GM12878 (cell line): ENCODE results near the gene DENND10. TPM values are rescaled to one million over a fixed set of nuclear protein-coding genes. Genes with fewer than 3 reads are reported as not detected.

ENCODE experiments used
- ATAC-seq: fragments of 200-7000 bp; cut with Tn5 transposase; 3 replicates; pipeline ENCODE4 v1.9.1; 2020; ENCODE audit warnings: mild to moderate bottlenecking, moderate library complexity
- BruUV-seq: library from RNA; stranded (reverse); fragments of 400-500 nt; replicated peaks from 2 replicates; lab custom pipeline; 2021; lab: Mats Ljungman, UMichigan
- CTCF ChIA-PET: fragments of 300-600 bp; sonication (Branson Sonifier 250); formaldehyde crosslinking; extraction: SDS; loops from one replicate; lab custom pipeline; 2021; ENCODE audit warnings: inconsistent platforms; lab: Yijun Ruan, JAX
- POLR2A ChIA-PET: fragments of 350-600 bp; formaldehyde crosslinking; extraction: SDS; loops from one replicate; lab custom pipeline; 2021; ENCODE audit warnings: inconsistent platforms; lab: Charles Lee
- RAD21 ChIA-PET: fragments of 300-600 bp; sonication (Branson Sonifier 250); formaldehyde crosslinking; loops from one replicate; lab custom pipeline; 2023; ENCODE audit warnings: antibody characterized with exemption; ENCODE audit not compliant: unreplicated experiment; lab: Charles Lee
- SMC1A ChIA-PET: fragments of 300-600 bp; sonication (Branson Sonifier 250); formaldehyde crosslinking; loops from one replicate; lab custom pipeline; 2023; ENCODE audit not compliant: unreplicated experiment, uncharacterized antibody; lab: Charles Lee
- DNase-seq: peaks from one replicate; pipeline ENCODE4 v3.0.0-alpha.2; 2011; ENCODE audit warnings: low read depth, low spot score
- FAIRE-seq: peaks from 3 replicates; lab custom pipeline; 2011; peaks lifted over from hg19 to GRCh38; lab: Jason Lieb, UNC
- H2AFZ ChIP-seq: 2 replicates; pipeline ENCODE4 v1.6.0; 2011; ENCODE audit warnings: low read depth, low read length, control low read depth; ENCODE audit not compliant: control insufficient read depth
- H3K27ac ChIP-seq: 2 replicates; pipeline ENCODE4 v1.5.1; 2011; ENCODE audit warnings: control low read depth; ENCODE audit not compliant: control insufficient read depth, insufficient read depth
- H3K27me3 ChIP-seq, 2 experiments: replicated peaks in 1 of 2; 2 replicates each; pipeline versions ENCODE4 v1.6.0 to v1.6.1; 2011; ENCODE audit warnings: low read length in 1 of 2; ENCODE audit not compliant: control insufficient read depth in 2 of 2, insufficient read depth in 2 of 2
- H3K36me3 ChIP-seq, 2 experiments: 2 replicates each; pipeline ENCODE4 v1.5.1; 2011; ENCODE audit warnings: low read length in 1 of 2; ENCODE audit not compliant: control insufficient read depth in 2 of 2, insufficient read depth in 2 of 2
- H3K4me1 ChIP-seq: 2 replicates; pipeline ENCODE4 v1.6.1; 2011; ENCODE audit warnings: mild to moderate bottlenecking, low read length, moderate library complexity, mixed read lengths; ENCODE audit not compliant: control insufficient read depth, insufficient read depth
- H3K4me2 ChIP-seq: 2 replicates; pipeline ENCODE4 v1.6.0; 2011; ENCODE audit warnings: control low read depth; ENCODE audit not compliant: control insufficient read depth, insufficient read depth
- H3K4me3 ChIP-seq: fragments of 200-600 bp; sonication (generic); 2 replicates; pipeline ENCODE4 v1.5.1; 2016
- H3K79me2 ChIP-seq: 2 replicates; pipeline ENCODE4 v1.6.0; 2011; ENCODE audit warnings: low read length; ENCODE audit not compliant: control insufficient read depth, insufficient read depth
- H3K9ac ChIP-seq: 2 replicates; pipeline ENCODE4 v1.8.0; 2011; ENCODE audit warnings: low read length, control low read depth, mixed read lengths; ENCODE audit not compliant: control insufficient read depth, insufficient read depth
- H3K9me3 ChIP-seq: replicated peaks from 3 replicates; pipeline ENCODE4 v1.5.1; 2011; ENCODE audit warnings: mild to moderate bottlenecking, low read length; ENCODE audit not compliant: control insufficient read depth, insufficient read depth
- H4K20me1 ChIP-seq: 2 replicates; pipeline ENCODE4 v1.6.0; 2011; ENCODE audit not compliant: control insufficient read depth, insufficient read depth
- BCL11A ChIP-seq: IDR thresholded peaks from 2 replicates; pipeline ENCODE4 v1.6.1; 2011; ENCODE audit warnings: low read depth, low read length
- HDAC2 ChIP-seq: fragments of 200-600 bp; sonication (generic); IDR thresholded peaks from 2 replicates; pipeline ENCODE4 v1.6.1; 2017
- IKZF2 ChIP-seq, 2 experiments: fragments of 450-650 bp; IDR thresholded peaks; 2 replicates each; pipeline ENCODE4 v1.6.1; 2017; ENCODE audit warnings: mild to moderate bottlenecking in 2 of 2, moderate library complexity in 2 of 2
- NR2C1 ChIP-seq: fragments of 450-650 bp; IDR thresholded peaks from 2 replicates; pipeline ENCODE4 v1.6.1; 2017; ENCODE audit warnings: antibody characterized with exemption, mild to moderate bottlenecking, moderate library complexity
- NR2C2 ChIP-seq: IDR thresholded peaks from 2 replicates; pipeline ENCODE4 v1.6.1; 2011; ENCODE audit warnings: borderline replicate concordance, low read depth; ENCODE audit not compliant: control insufficient read depth, insufficient read length
- PAX5 ChIP-seq: IDR thresholded peaks from 2 replicates; pipeline ENCODE4 v1.6.1; 2011; ENCODE audit warnings: low read depth, low read length, borderline replicate concordance
- RCOR1 ChIP-seq: conservative IDR thresholded peaks from 2 replicates; pipeline ENCODE4 v1.6.1; 2012; ENCODE audit warnings: low read depth, low read length, improper control_type of control experiment
- REST ChIP-seq: IDR thresholded peaks from 2 replicates; pipeline ENCODE4 v1.6.1; 2012; ENCODE audit warnings: mild to moderate bottlenecking, low read depth, low read length
- RUNX3 ChIP-seq: IDR thresholded peaks from 2 replicates; pipeline ENCODE4 v1.6.1; 2012; ENCODE audit warnings: low read length, inconsistent platforms
- TCF3 ChIP-seq: IDR thresholded peaks from 2 replicates; pipeline ENCODE4 v1.6.1; 2012; ENCODE audit warnings: low read depth, mild to moderate bottlenecking, low read length, borderline replicate concordance; ENCODE audit not compliant: insufficient read depth
- ZBED1 ChIP-seq: IDR thresholded peaks from 2 replicates; pipeline ENCODE4 v1.6.1; 2016; ENCODE audit warnings: borderline replicate concordance
- WGBS: methylation state at CpG from one replicate; pipeline ENCODE4 v1.1.6; 2016; ENCODE audit warnings: low lambda C conversion rate; ENCODE audit not compliant: insufficient replicate concordance, insufficient coverage; ENCODE audit errors: missing lambda C conversion rate; 5-methylcytosine and 5-hydroxymethylcytosine counted together
- in situ Hi-C: fragments of 300-500 bp; cut with MboI; formaldehyde crosslinking; loops from 9 replicates; pipeline ENCODE4 v1.14.3; 2018; ENCODE audit warnings: mixed read lengths
- intact Hi-C: fragments of 100-400 bp; cut with micrococcal nuclease; formaldehyde crosslinking; loops from one replicate; pipeline ENCODE4 v1.14.2; 2022; ENCODE audit not compliant: unreplicated experiment
- polyA plus RNA-seq, 11 experiments: library from polyadenylated mRNA; depleted of rRNA in 4 of 11; unstranded in 6 of 11; stranded (reverse) in 5 of 11; fragments of >200 nt; fragmentation: Nextera tagmentation in 4 of 11; fragmentation: Illumina TruSeq in 1 of 11; extraction: Ambion mirVana in 4 of 11; extraction: Trizol in 1 of 11; gene quantifications; 1 replicate in 1 of 11; 2 replicates in 10 of 11; pipeline versions ENCODE4 v1.2.1 to v1.2.3, GENCODE V29; 2011 to 2016; ENCODE audit warnings: inconsistent platforms in 2 of 11, missing spikeins in 2 of 11, low read depth in 1 of 11
- total RNA-seq, 4 experiments: library from RNA; depleted of rRNA in 3 of 4; stranded (reverse); fragments of >200 nt in 3 of 4; fragmentation: Illumina TruSeq in 1 of 4; extraction: Trizol in 1 of 4; gene quantifications; 2 replicates each; pipeline versions ENCODE4 v1.2.1 to v1.2.3, GENCODE V29; 2013 to 2021

DENND10 gene
- total and polyA plus RNA-seq, 10 of the 15 experiments (the other 5 are each of a cell fraction or from before 2014, with no cell fraction given): 21.5 to 39.8 (median 26.2) TPM

- Histone ChIP-seq H3K27ac (no peak overlapping the region), H4K20me1 (no peaks in the 10 kb centered on the region), H3K79me2 (peaks cover 18% of the 10 kb centered on the region), H3K4me3 (no peak overlapping the region), H3K36me3 (peaks cover 1 to 15% of the 10 kb centered on the region in 2 experiments; a peak in 3 of 4 replicates), H3K27me3 (no peaks in the 10 kb centered on the region), H3K9ac (no peak overlapping the region), H3K9me3 (no peaks in the 10 kb centered on the region), H2AFZ (no peak overlapping the region), H3K4me1 (peaks cover 11% of the 10 kb centered on the region), H3K4me2 (peak overlapping the region; percentile 12; the same call in 1 of the 2 replicates)
- no peak for ATAC-seq
- ChIA-PET POLR2A (interaction anchor here (1.0 kb wide), 1 partner anchor 99 kb away, joined by 3 read pairs; no protein-coding TSS in a partner anchor), SMC1A (interaction anchor here (1.0 to 1.5 kb wide), 4 partner anchors 28 to 62 kb away, joined by 3 to 4 read pairs (median 3); no protein-coding TSS in a partner anchor), RAD21 (no interaction called here), CTCF (interaction anchor here (1.3 to 2.1 kb wide), 2 partner anchors 10 to 36 kb away, joined by 7 to 9 read pairs; no protein-coding TSS in a partner anchor)
- TF ChIP-seq TCF3 (no peak), NR2C1 (no peak), ZBED1 (no peak), IKZF2 (IDR thresholded peaks at IDR 0.05) (no peak), REST (no peak), RCOR1 (no peak), RUNX3 (no peak), BCL11A (no peak), PAX5 (no peak), NR2C2 (no peak), HDAC2 (no peak)
- intact Hi-C loops: no loop called here
- 83% methylated on average over 5 of the region's 5 CpGs for WGBS
- FAIRE-seq: no peak
- BruUV-seq: TSS peak; percentile 51
- in situ Hi-C loops: no loop called here
- no peak for DNase-seq
Measured at GRCh38 chr10:119162452-119163092, 58.7 kb downstream of the DENND10 start.
